Fibroblast of lung (primary cell): ENCODE data around the gene PCSK2. TPM values are rescaled to one million over a fixed set of nuclear protein-coding genes. Genes with fewer than 3 reads are reported as not detected.

ENCODE experiments used
- DNase-seq, 2 donors: peaks; one replicate each; pipeline versions ENCODE4 v3.0.0 to v3.0.0-alpha.2; 2010; ENCODE audit warnings: low read depth in 2 of 2
- H2AFZ ChIP-seq: 2 replicates; pipeline ENCODE4 v1.5.1; 2012; ENCODE audit warnings: low read length, control low read depth, inconsistent platforms
- H3K27ac ChIP-seq: 2 replicates; pipeline ENCODE4 v1.5.1; 2011; ENCODE audit warnings: low read length, control low read depth; ENCODE audit not compliant: insufficient read depth
- H3K27me3 ChIP-seq: 2 replicates; pipeline ENCODE4 v1.5.1; 2011; ENCODE audit warnings: mild to moderate bottlenecking, low read length; ENCODE audit not compliant: control insufficient read depth, insufficient read depth
- H3K36me3 ChIP-seq: 2 replicates; pipeline ENCODE4 v1.5.1; 2011; ENCODE audit warnings: low read length; ENCODE audit not compliant: control insufficient read depth, insufficient read depth
- H3K4me1 ChIP-seq: 2 replicates; pipeline ENCODE4 v1.5.1; 2011; ENCODE audit warnings: low read length; ENCODE audit not compliant: control insufficient read depth, insufficient read depth; ENCODE audit errors: extremely low read depth
- H3K4me2 ChIP-seq: 2 replicates; pipeline ENCODE4 v1.5.1; 2011; ENCODE audit warnings: low read length, control low read depth; ENCODE audit not compliant: insufficient read depth; ENCODE audit errors: extremely low read depth
- H3K4me3 ChIP-seq, 4 experiments: fragments of 200-600 bp in 1 of 4; sonication (generic) in 1 of 4; replicated peaks in 1 of 4; 2 replicates each; pipeline ENCODE4 v1.5.1; 2011 to 2016; ENCODE audit warnings: low read length in 4 of 4, low read depth in 3 of 4, mild to moderate bottlenecking in 3 of 4, control low read depth in 2 of 4, inconsistent platforms in 1 of 4, mixed read lengths in 1 of 4; ENCODE audit not compliant: insufficient read depth in 1 of 4; ENCODE audit errors: control extremely low read depth in 1 of 4
- H3K79me2 ChIP-seq: 2 replicates; pipeline ENCODE4 v1.5.1; 2012; ENCODE audit warnings: mild to moderate bottlenecking, low read length, inconsistent platforms; ENCODE audit not compliant: control insufficient read depth, insufficient read depth
- H3K9ac ChIP-seq: 2 replicates; pipeline ENCODE4 v1.5.1; 2011; ENCODE audit warnings: mild to moderate bottlenecking, low read length, control low read depth; ENCODE audit not compliant: insufficient read depth
- H3K9me3 ChIP-seq: 2 replicates; pipeline ENCODE4 v1.5.1; 2012; ENCODE audit warnings: low read depth, low read length; ENCODE audit not compliant: control insufficient read depth, insufficient read depth
- H4K20me1 ChIP-seq: 2 replicates; pipeline ENCODE4 v1.5.1; 2011; ENCODE audit warnings: low read length; ENCODE audit not compliant: control insufficient read depth, insufficient read depth; ENCODE audit errors: extremely low read depth
- CTCF ChIP-seq, 2 donors: IDR thresholded peaks in 1 of 2; conservative IDR thresholded peaks in 1 of 2; 1 replicate in 1 of 2; 2 replicates in 1 of 2; pipeline ENCODE4 v1.5.1; 2011 to 2012; ENCODE audit warnings: low read length in 2 of 2, control low read depth in 1 of 2, inconsistent platforms in 1 of 2, low read depth in 1 of 2, mild to moderate bottlenecking in 1 of 2
- EZH2 ChIP-seq: IDR thresholded peaks from 2 replicates; pipeline ENCODE4 v1.5.1; 2012; ENCODE audit warnings: low read length, control low read depth, mild to moderate bottlenecking; ENCODE audit errors: missing control alignments
- polyA plus RNA-seq, 2 donors: library from polyadenylated mRNA; depleted of rRNA in 1 of 2; stranded (reverse) in 1 of 2; unstranded in 1 of 2; fragments of >200 nt; gene quantifications; 2 replicates each; pipeline ENCODE4 v1.2.1, GENCODE V29; 2011 to 2012; ENCODE audit warnings: missing spikeins in 1 of 2
- total RNA-seq: library from RNA; depleted of rRNA; stranded (reverse); fragments of >200 nt; gene quantifications from 2 replicates; pipeline ENCODE4 v1.2.1, GENCODE V29; 2014

The PCSK2 gene
- total and polyA plus RNA-seq, 2 donors (not counting 1 experiment from before 2014, with no cell fraction given), result under 0.01 to 1.2 TPM

- TF ChIP-seq EZH2, result no peak
- no peak for TF ChIP-seq CTCF (conservative IDR thresholded peaks at IDR 0.05 in 1 of 2, IDR thresholded peaks at IDR 0.05 in 1 of 2; ENCODE audit: low read depth in 1 of 2, low read length in 2 of 2)
Measured at GRCh38 chr20:17304774-17305173, 77.9 kb downstream of the PCSK2 start.

GRCh38 chr20:17306427-17306826 lies 79.6 kb downstream of the PCSK2 start:
- no peak overlapping the region for H3K4me3 ChIP-seq
- H3K9me3 ChIP-seq, result no peaks in the 10 kb centered on the region
- no peak overlapping the region for H2AFZ ChIP-seq
- TF ChIP-seq EZH2, result no peak
- no peak for TF ChIP-seq CTCF (conservative IDR thresholded peaks at IDR 0.05 in 1 of 2, IDR thresholded peaks at IDR 0.05 in 1 of 2; ENCODE audit: low read depth in 1 of 2, low read length in 2 of 2)
- H3K9ac ChIP-seq, result no peak overlapping the region
- H3K36me3 ChIP-seq, result no peaks in the 10 kb centered on the region
- no peak for DNase-seq
- H4K20me1 ChIP-seq, result no peaks in the 10 kb centered on the region
- H3K27me3 ChIP-seq, result no peaks in the 10 kb centered on the region
- no peak overlapping the region for H3K4me2 ChIP-seq
- H3K27ac ChIP-seq, result no peak overlapping the region
- H3K4me1 ChIP-seq, result no peaks in the 10 kb centered on the region
- H3K79me2 ChIP-seq, result no peaks in the 10 kb centered on the region

More at GRCh38 chr20:17304774-17305173, 77.9 kb downstream of the PCSK2 start:
- H3K36me3 ChIP-seq, result no peaks in the 10 kb centered on the region
- no peaks in the 10 kb centered on the region for H4K20me1 ChIP-seq
- H3K9me3 ChIP-seq, result no peaks in the 10 kb centered on the region
- no peaks in the 10 kb centered on the region for H3K27me3 ChIP-seq
- no peaks in the 10 kb centered on the region for H3K4me1 ChIP-seq
- no peaks in the 10 kb centered on the region for H3K79me2 ChIP-seq
- no peak overlapping the region for H2AFZ ChIP-seq
- no peak overlapping the region for H3K9ac ChIP-seq
- no peak overlapping the region for H3K4me3 ChIP-seq
- H3K27ac ChIP-seq, result no peak overlapping the region
- H3K4me2 ChIP-seq, result no peak overlapping the region
- no peak for DNase-seq

- DNase-seq, result no peak
Measured at GRCh38 chr20:17314264-17314663, 87.4 kb downstream of the PCSK2 start.

More at GRCh38 chr20:17314264-17314663, 87.4 kb downstream of the PCSK2 start:
- Histone ChIP-seq H3K27ac (no peak overlapping the region), H3K9me3 (no peaks in the 10 kb centered on the region), H4K20me1 (no peaks in the 10 kb centered on the region), H3K9ac (no peak overlapping the region), H3K4me2 (no peak overlapping the region), H2AFZ (no peak overlapping the region), H3K79me2 (no peaks in the 10 kb centered on the region), H3K27me3 (peaks cover 8% of the 10 kb centered on the region), H3K36me3 (no peaks in the 10 kb centered on the region), H3K4me3 (no peak overlapping the region), H3K4me1 (no peaks in the 10 kb centered on the region)
- TF ChIP-seq EZH2 (no peak), CTCF (conservative IDR thresholded peaks at IDR 0.05 in 1 of 2, IDR thresholded peaks at IDR 0.05 in 1 of 2; ENCODE audit: low read depth in 1 of 2, low read length in 2 of 2) (no peak)
